Measurements from ENCODE around the gene HIBCH. TPM values are rescaled to one million over a fixed set of nuclear protein-coding genes. Genes with fewer than 3 reads are reported as not detected.

Gene HIBCH
- total and polyA plus RNA-seq, 2 of the 13 experiments (the other 11 are each of a cell fraction or from before 2014, with no cell fraction given), result 18.8 to 49.5 TPM

DNA sequence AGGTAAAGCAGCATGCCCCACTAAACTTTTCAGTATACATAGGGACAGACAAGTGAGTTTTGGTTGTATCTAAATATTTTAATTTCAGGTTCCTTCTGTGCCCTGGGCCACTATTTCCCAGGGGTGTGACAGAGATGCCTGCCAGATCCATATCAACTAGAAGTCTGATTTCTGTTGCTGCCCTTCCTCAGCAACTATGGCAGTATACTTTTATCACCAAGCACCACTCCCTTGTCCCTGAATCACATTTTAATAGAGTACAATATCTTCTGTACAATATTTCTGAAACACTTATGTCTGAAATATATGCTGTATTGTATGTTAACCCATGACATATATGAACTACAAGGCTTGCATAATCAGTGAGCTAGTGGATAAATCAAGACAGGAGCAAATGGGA is 117.6 kb downstream of the HIBCH start:
- Histone ChIP-seq H3K9ac (ENCODE audit: insufficient read depth, low read depth, low read length) (no peak overlapping the region), H3K36me3 (replicated peaks in 1 of 2; ENCODE audit: control insufficient read depth in 1 of 2, insufficient read depth in 2 of 2, low read length in 2 of 2) (peaks cover 1 to 29% of the 10 kb centered on the region in 2 experiments; a peak in 4 of 5 replicates), H3K27ac (ENCODE audit: extremely low read length, insufficient read depth, low read length) (no peak overlapping the region), H3K4me1 (ENCODE audit: insufficient read depth, low read length) (no peaks in the 10 kb centered on the region), H2AFZ (ENCODE audit: low read length) (no peak overlapping the region), H3K4me3 (replicated peaks in 1 of 3; ENCODE audit: insufficient read depth in 1 of 3, low read depth in 2 of 3, low read length in 3 of 3) (no peak overlapping the region), H3K27me3 (ENCODE audit: control insufficient read depth in 1 of 2, insufficient read depth in 2 of 2, low read length in 2 of 2) (no peaks in the 10 kb centered on the region), H3K4me2 (ENCODE audit: low read depth, low read length) (no peak overlapping the region), H3K79me2 (ENCODE audit: insufficient read depth, low read length) (no peaks in the 10 kb centered on the region), H3K9me3 (ENCODE audit: low read length) (no peaks in the 10 kb centered on the region), H4K20me1 (ENCODE audit: insufficient read depth, low read length) (no peaks in the 10 kb centered on the region)
- ChIA-PET POLR2A (interaction anchor here (1.6 kb wide), 1 partner anchor 22 kb away, joined by 4 read pairs; a partner anchor contains a TSS), CTCF (ENCODE audit: low intra/inter-chr PET ratio, low total read pairs) (no interaction called here)
- TF ChIP-seq HMGA1 (CRISPR knock-in tag; conservative IDR thresholded peaks at IDR 0.05) (no peak), XRCC5 (optimal IDR thresholded peaks at IDR 0.05; ENCODE audit: low read length) (no peak), CBX5 (CRISPR knock-in tag; IDR thresholded peaks at IDR 0.05; ENCODE audit: borderline replicate concordance) (no peak), CREM (IDR thresholded peaks at IDR 0.05) (no peak), CREM (CRISPR knock-in tag; IDR thresholded peaks at IDR 0.05) (no peak), ZFP62 (CRISPR knock-in tag; IDR thresholded peaks at IDR 0.05) (no peak), GTF3A (CRISPR knock-in tag; conservative IDR thresholded peaks at IDR 0.05) (no peak), ZNF205 (CRISPR knock-in tag; IDR thresholded peaks at IDR 0.05) (no peak), PITX1 (CRISPR knock-in tag; IDR thresholded peaks at IDR 0.05) (no peak), ZNF563 (CRISPR knock-in tag; IDR thresholded peaks at IDR 0.05) (no peak), ZNF564 (CRISPR knock-in tag; IDR thresholded peaks at IDR 0.05) (no peak), ZNF292 (CRISPR knock-in tag; IDR thresholded peaks at IDR 0.05; ENCODE audit: borderline replicate concordance, low read depth) (no peak), KDM5A (IDR thresholded peaks at IDR 0.05; ENCODE audit: borderline replicate concordance, low read length) (no peak)
- TF ChIP-seq, protein P1, sequence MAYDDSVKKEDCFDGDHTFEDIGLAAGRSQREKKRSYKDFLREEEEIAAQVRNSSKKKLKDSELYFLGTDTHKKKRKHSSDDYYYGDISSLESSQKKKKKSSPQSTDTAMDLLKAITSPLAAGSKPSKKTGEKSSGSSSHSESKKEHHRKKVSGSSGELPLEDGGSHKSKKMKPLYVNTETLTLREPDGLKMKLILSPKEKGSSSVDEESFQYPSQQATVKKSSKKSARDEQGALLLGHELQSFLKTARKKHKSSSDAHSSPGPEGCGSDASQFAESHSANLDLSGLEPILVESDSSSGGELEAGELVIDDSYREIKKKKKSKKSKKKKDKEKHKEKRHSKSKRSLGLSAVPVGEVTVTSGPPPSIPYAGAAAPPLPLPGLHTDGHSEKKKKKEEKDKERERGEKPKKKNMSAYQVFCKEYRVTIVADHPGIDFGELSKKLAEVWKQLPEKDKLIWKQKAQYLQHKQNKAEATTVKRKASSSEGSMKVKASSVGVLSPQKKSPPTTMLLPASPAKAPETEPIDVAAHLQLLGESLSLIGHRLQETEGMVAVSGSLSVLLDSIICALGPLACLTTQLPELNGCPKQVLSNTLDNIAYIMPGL (CRISPR knock-in tag; IDR thresholded peaks at IDR 0.05; ENCODE audit: borderline replicate concordance in 1 of 2, low read depth in 1 of 2), result no peak
- no peak for ATAC-seq
- no TSS peak for BruUV-seq (replicated peaks)
- intact Hi-C loops (cut with micrococcal nuclease; ENCODE audit: unreplicated experiment), result no loop called here
- no peak for DNase-seq (ENCODE audit: low spot score)
- FAIRE-seq, result no peak
- in situ Hi-C loops (cut with HindIII; ENCODE audit: extremely low pct_ligation_motif_present, low pct_unique_long_range_greater_than_20kb), result no loop called here
